Stimulated activated CD8-positive, alpha-beta memory T cell treated with anti-CD3 and anti-CD28 coated beads, Interleukin-7, amount 100 ng/mL, for 24 hours (primary cell): ENCODE measurements around the gene NUMBL.
"Not testable (repeated sequence)": the region's sequence is repeated elsewhere in the genome, so short reads cannot be mapped to it uniquely, and the experiment has no call there.

Experiments
- DNase-seq: peaks from one replicate; pipeline ENCODE4 v3.0.0-alpha.2; 2020; ENCODE audit warnings: low read depth

NUMBL gene

GRCh38 chr19:40629346-40629745 lies 61.1 kb downstream of the NUMBL start:
- DNase-seq = no peak

- no peak for DNase-seq
Measured at GRCh38 chr19:40627486-40628279, 62.8 kb downstream of the NUMBL start.

GRCh38 chr19:40626918-40627317 lies 63.5 kb downstream of the NUMBL start:
- DNase-seq = no peak

GRCh38 chr19:40625406-40626120 lies 64.9 kb downstream of the NUMBL start:
- no peak for DNase-seq

- not testable (repeated sequence) for DNase-seq
Measured at GRCh38 chr19:40624369-40625153, 65.9 kb downstream of the NUMBL start.

GRCh38 chr19:40623403-40624251 lies 66.8 kb downstream of the NUMBL start:
- no peak for DNase-seq

- DNase-seq = no peak
Measured at GRCh38 chr19:40622773-40623075, 67.7 kb downstream of the NUMBL start.

- DNase-seq = no peak
Measured at GRCh38 chr19:40621966-40622772, 68.3 kb downstream of the NUMBL start.

- DNase-seq = no peak
Measured at GRCh38 chr19:40621283-40621682, 69.2 kb downstream of the NUMBL start.

GRCh38 chr19:40620161-40620485 lies 70.3 kb downstream of the NUMBL start:
- no peak for DNase-seq

- DNase-seq = no peak
Measured at GRCh38 chr19:40619333-40620160, 70.9 kb downstream of the NUMBL start.

GRCh38 chr19:40617961-40618360 lies 72.5 kb downstream of the NUMBL start:
- DNase-seq = no peak

GRCh38 chr19:40616941-40617340 lies 73.5 kb downstream of the NUMBL start:
- no peak for DNase-seq

- no peak for DNase-seq
Measured at GRCh38 chr19:40616178-40616577, 74.3 kb downstream of the NUMBL start.
